ENCODE results near the gene PRELID3B. TPM values are rescaled to one million over a fixed set of nuclear protein-coding genes. Genes with fewer than 3 reads are reported as not detected.
A peak's percentile ranks its signal among the peaks of the same experiment; 100 is the strongest.

Gene PRELID3B
- total and polyA plus RNA-seq, 2 of the 13 experiments (the other 11 are each of a cell fraction or from before 2014, with no cell fraction given): 23.3 to 42.6 TPM

- TF ChIP-seq SMAD1 (CRISPR knock-in tag; IDR thresholded peaks at IDR 0.05; ENCODE audit: borderline replicate concordance, low read depth) (0 out of 2 replicates have a peak, but pooled peaks have one; percentile 22), HOXA3 (CRISPR knock-in tag; IDR thresholded peaks at IDR 0.05) (0 out of 2 replicates have a peak, but pooled peaks have one; percentile 14), KAT8 (CRISPR knock-in tag; IDR thresholded peaks at IDR 0.05) (no peak), KLF15 (CRISPR knock-in tag; IDR thresholded peaks at IDR 0.05; ENCODE audit: borderline replicate concordance) (no peak), ONECUT2 (CRISPR knock-in tag; IDR thresholded peaks at IDR 0.05) (no peak), ZFP41 (CRISPR knock-in tag; IDR thresholded peaks at IDR 0.05; ENCODE audit: borderline replicate concordance) (no peak), ZBTB43 (CRISPR knock-in tag; conservative IDR thresholded peaks at IDR 0.05) (no peak), ZKSCAN1 (IDR thresholded peaks at IDR 0.05; ENCODE audit: low read length) (no peak), PAWR (CRISPR knock-in tag; IDR thresholded peaks at IDR 0.05; ENCODE audit: borderline replicate concordance) (no peak), RERE (CRISPR knock-in tag; IDR thresholded peaks at IDR 0.05; ENCODE audit: low read depth) (no peak), ATF6 (CRISPR knock-in tag; conservative IDR thresholded peaks at IDR 0.05) (0 out of 2 replicates have a peak, but pooled peaks have one; percentile 27), ZNF83 (CRISPR knock-in tag; IDR thresholded peaks at IDR 0.05; ENCODE audit: borderline replicate concordance) (no peak), AKNA (CRISPR knock-in tag; IDR thresholded peaks at IDR 0.05; ENCODE audit: borderline replicate concordance) (no peak), NR3C1 (CRISPR knock-in tag; IDR thresholded peaks at IDR 0.05) (no peak), KLF11 (CRISPR knock-in tag; IDR thresholded peaks at IDR 0.05) (no peak), ZNF3 (CRISPR knock-in tag; IDR thresholded peaks at IDR 0.05) (no peak)
Observed at GRCh38 chr20:59004763-59005522, 37.6 kb downstream of the PRELID3B start (continued).

All from HepG2 (cell line).